H1 (cell line): Measurements from ENCODE around the gene SLC43A2. TPM values are rescaled to one million over a fixed set of nuclear protein-coding genes. Genes with fewer than 3 reads are reported as not detected.
A peak's percentile ranks its signal among the peaks of the same experiment; 100 is the strongest.

Source experiments
- CTCF ChIA-PET: fragments of 300-600 bp; sonication (Branson Sonifier 250); formaldehyde crosslinking; loops from one replicate; lab custom pipeline; 2021; ENCODE audit not compliant: partially characterized antibody; lab: Charles Lee
- POLR2A ChIA-PET: fragments of 300-600 bp; sonication (Branson Sonifier 250); formaldehyde crosslinking; loops from one replicate; lab custom pipeline; 2021; ENCODE audit warnings: inconsistent platforms; ENCODE audit not compliant: partially characterized antibody; lab: Charles Lee
- DNase-seq, 2 experiments: peaks; one replicate each; pipeline versions ENCODE4 v3.0.0 to v3.0.0-alpha.2; 2010 to 2022; ENCODE audit warnings: low spot score in 2 of 2, low read depth in 1 of 2, mixed read lengths in 1 of 2
- FAIRE-seq: peaks from 2 replicates; lab custom pipeline; 2011; peaks lifted over from hg19 to GRCh38; lab: Jason Lieb, UNC
- H2AFZ ChIP-seq: 2 replicates; pipeline ENCODE4 v1.8.1; 2012; ENCODE audit warnings: low read length, inconsistent platforms
- H2AK5ac ChIP-seq: 2 replicates; pipeline ENCODE4 v1.6.1; 2013; ENCODE audit warnings: low read depth, low read length
- H2BK120ac ChIP-seq: replicated peaks from 2 replicates; pipeline ENCODE3; 2013; ENCODE audit warnings: low read depth, low read length, inconsistent platforms
- H2BK12ac ChIP-seq: 2 replicates; pipeline ENCODE4 v1.6.1; 2013; ENCODE audit warnings: low read depth, low read length
- H2BK15ac ChIP-seq: 2 replicates; pipeline ENCODE4 v1.6.1; 2013; ENCODE audit warnings: low read length
- H2BK20ac ChIP-seq: 2 replicates; pipeline ENCODE4 v1.6.1; 2013; ENCODE audit warnings: low read length
- H2BK5ac ChIP-seq: 2 replicates; pipeline ENCODE4 v1.6.1; 2013; ENCODE audit warnings: low read depth, low read length
- H3K14ac ChIP-seq: 2 replicates; pipeline ENCODE4 v1.6.1; 2013; ENCODE audit warnings: inconsistent platforms; ENCODE audit not compliant: insufficient read length
- H3K18ac ChIP-seq: 2 replicates; pipeline ENCODE4 v1.6.1; 2013; ENCODE audit warnings: low read length; ENCODE audit errors: extremely low read depth
- H3K23ac ChIP-seq: 2 replicates; pipeline ENCODE4 v1.6.1; 2013; ENCODE audit warnings: inconsistent platforms; ENCODE audit not compliant: insufficient read length
- H3K23me2 ChIP-seq: 2 replicates; pipeline ENCODE4 v1.6.1; 2013; ENCODE audit warnings: low read depth, low read length
- H3K27ac ChIP-seq: 2 replicates; pipeline ENCODE4 v1.6.1; 2011; ENCODE audit warnings: low read depth, low read length, inconsistent platforms
- H3K27me3 ChIP-seq, 4 experiments: replicated peaks in 1 of 4; 1 replicate in 1 of 4; 2 replicates in 3 of 4; pipeline versions ENCODE4 v1.6.1 to v1.8.1; 2011 to 2013; ENCODE audit warnings: low read length in 3 of 4, mild to moderate bottlenecking in 3 of 4, inconsistent platforms in 2 of 4, mixed read lengths in 2 of 4, moderate library complexity in 1 of 4; ENCODE audit not compliant: control insufficient read depth in 3 of 4, insufficient read depth in 3 of 4; ENCODE audit errors: extremely low read depth in 1 of 4
- H3K36me3 ChIP-seq, 4 experiments: 2 replicates each; pipeline versions ENCODE4 v1.6.1 to v1.8.1; 2011 to 2013; ENCODE audit warnings: mild to moderate bottlenecking in 4 of 4, low read length in 3 of 4, moderate library complexity in 2 of 4, control low read depth in 1 of 4, inconsistent platforms in 1 of 4; ENCODE audit not compliant: insufficient read depth in 4 of 4, control insufficient read depth in 2 of 4
- H3K4ac ChIP-seq: replicated peaks from 2 replicates; pipeline ENCODE3; 2013; ENCODE audit warnings: low read length, low read depth, mixed read lengths, inconsistent platforms; ENCODE audit not compliant: insufficient read length
- H3K4me1 ChIP-seq, 4 experiments: replicated peaks in 1 of 4; 1 replicate in 1 of 4; 2 replicates in 3 of 4; pipeline versions ENCODE4 v1.6.1 to v1.8.1; 2011 to 2013; ENCODE audit warnings: low read length in 3 of 4, inconsistent platforms in 2 of 4, mixed read lengths in 1 of 4; ENCODE audit not compliant: insufficient read depth in 4 of 4, control insufficient read depth in 3 of 4
- H3K4me2 ChIP-seq, 2 experiments: 2 replicates each; pipeline versions ENCODE4 v1.6.1 to v1.8.1; 2011 to 2013; ENCODE audit warnings: low read depth in 2 of 2, low read length in 2 of 2, control low read depth in 1 of 2, inconsistent platforms in 1 of 2, mild to moderate bottlenecking in 1 of 2; ENCODE audit not compliant: insufficient read depth in 1 of 2
- H3K4me3 ChIP-seq, 4 experiments: fragments of 200-600, 300-600 bp in 1 of 4; sonication (generic), shearing (Covaris generic), sonication (Bioruptor Twin) in 1 of 4; 2 replicates each; pipeline versions ENCODE4 v1.5.1 to v1.8.1; 2011 to 2016; ENCODE audit warnings: low read length in 4 of 4, low read depth in 3 of 4, control low read depth in 2 of 4, inconsistent platforms in 2 of 4, mild to moderate bottlenecking in 2 of 4, mixed read lengths in 1 of 4, moderate library complexity in 1 of 4; ENCODE audit not compliant: insufficient read depth in 2 of 4; ENCODE audit errors: extremely low read depth in 1 of 4
- H3K56ac ChIP-seq: replicated peaks from 2 replicates; pipeline ENCODE3; 2013; ENCODE audit warnings: low read depth, mild to moderate bottlenecking, mixed read lengths, low read length, inconsistent platforms; ENCODE audit not compliant: insufficient read length
- H3K79me1 ChIP-seq: 2 replicates; pipeline ENCODE4 v1.6.1; 2013; ENCODE audit warnings: low read depth, low read length, control low read depth
- H3K79me2 ChIP-seq, 2 experiments: 2 replicates each; pipeline versions ENCODE4 v1.6.1 to v1.8.1; 2012 to 2013; ENCODE audit warnings: low read length in 2 of 2, mild to moderate bottlenecking in 2 of 2, inconsistent platforms in 1 of 2; ENCODE audit not compliant: insufficient read depth in 2 of 2, control insufficient read depth in 1 of 2
- H3K9ac ChIP-seq, 4 experiments: replicated peaks in 1 of 4; 1 replicate in 1 of 4; 2 replicates in 3 of 4; pipeline versions ENCODE4 v1.6.1 to v1.8.1; 2011 to 2013; ENCODE audit warnings: low read depth in 3 of 4, low read length in 3 of 4, control low read depth in 2 of 4, mild to moderate bottlenecking in 2 of 4, moderate library complexity in 2 of 4, inconsistent platforms in 1 of 4; ENCODE audit errors: extremely low read depth in 1 of 4
- H3K9me3 ChIP-seq, 2 experiments: 2 replicates each; pipeline versions ENCODE4 v1.6.1 to v1.8.1; 2012 to 2013; ENCODE audit warnings: mild to moderate bottlenecking in 2 of 2, moderate library complexity in 2 of 2, control low read depth in 1 of 2, inconsistent platforms in 1 of 2, low read depth in 1 of 2, low read length in 1 of 2, mixed read lengths in 1 of 2; ENCODE audit not compliant: insufficient read depth in 2 of 2
- H4K20me1 ChIP-seq, 2 experiments: replicated peaks in 1 of 2; 2 replicates each; pipeline versions ENCODE3 to v1.8.1; 2011 to 2013; ENCODE audit warnings: inconsistent platforms in 2 of 2, low read length in 2 of 2, mild to moderate bottlenecking in 1 of 2; ENCODE audit not compliant: insufficient read depth in 2 of 2, control insufficient read depth in 1 of 2
- H4K5ac ChIP-seq: 2 replicates; pipeline ENCODE4 v1.6.1; 2013; ENCODE audit warnings: low read length, low read depth, mixed read lengths, inconsistent platforms; ENCODE audit not compliant: insufficient read length
- H4K8ac ChIP-seq: 2 replicates; pipeline ENCODE4 v1.8.0; 2013; ENCODE audit warnings: mild to moderate bottlenecking, moderate library complexity, low read length, inconsistent platforms; ENCODE audit not compliant: insufficient read depth; ENCODE audit errors: extremely low read depth
- H4K91ac ChIP-seq: replicated peaks from 2 replicates; pipeline ENCODE3; 2013; ENCODE audit warnings: low read length, mixed read lengths, inconsistent platforms; ENCODE audit not compliant: insufficient read length
- BACH1 ChIP-seq: IDR thresholded peaks from 2 replicates; pipeline ENCODE4 v1.6.1; 2012; ENCODE audit warnings: low read length, improper control_type of control experiment
- SP4 ChIP-seq: IDR thresholded peaks from 2 replicates; pipeline ENCODE4 v1.6.1; 2012; ENCODE audit warnings: low read length, inconsistent platforms
- WGBS, 2 experiments: shearing (Covaris generic) in 1 of 2; methylation state at CpG; one replicate each; pipeline versions ENCODE4 v1.1.6 to v1.1.7; 2013 to 2015; ENCODE audit warnings: low lambda C conversion rate in 2 of 2, mixed read lengths in 2 of 2, inconsistent platforms in 1 of 2, low coverage in 1 of 2, missing lambda C conversion rate in 1 of 2; ENCODE audit not compliant: insufficient replicate concordance in 2 of 2, insufficient coverage in 1 of 2, insufficient read length in 1 of 2; ENCODE audit errors: extremely low coverage in 1 of 2, missing lambda C conversion rate in 1 of 2; 5-methylcytosine and 5-hydroxymethylcytosine counted together
- polyA plus RNA-seq, 7 experiments: library from polyadenylated mRNA; depleted of rRNA in 3 of 7; stranded (reverse) in 5 of 7; unstranded in 2 of 7; fragments of >200 nt in 5 of 7; fragments of 200-250 nt in 2 of 7; gene quantifications; 1 replicate in 5 of 7; 2 replicates in 1 of 7; 4 replicates in 1 of 7; pipeline versions ENCODE4 v1.2.1 to v1.2.3, GENCODE V29; 2011 to 2013; ENCODE audit warnings: missing spikeins in 2 of 7, mixed read lengths in 2 of 7
- total RNA-seq: library from RNA; stranded (reverse); fragmentation: NEBNext Ultra II Directional; extraction: Animal tissue kit (Norgen Biotek cat#: 25700); gene quantifications from 2 replicates; pipeline ENCODE4 v1.2.1, GENCODE V29; 2021
- TF ChIP-seq, protein P1 (sequence below): IDR thresholded peaks from 2 replicates; pipeline ENCODE4 v1.6.1; 2012; ENCODE audit warnings: inconsistent platforms

The SLC43A2 gene
- total and polyA plus RNA-seq, 2 of the 8 experiments (the other 6 are each of a cell fraction or from before 2014, with no cell fraction given): 6.6 to 10.5 TPM

DNA sequence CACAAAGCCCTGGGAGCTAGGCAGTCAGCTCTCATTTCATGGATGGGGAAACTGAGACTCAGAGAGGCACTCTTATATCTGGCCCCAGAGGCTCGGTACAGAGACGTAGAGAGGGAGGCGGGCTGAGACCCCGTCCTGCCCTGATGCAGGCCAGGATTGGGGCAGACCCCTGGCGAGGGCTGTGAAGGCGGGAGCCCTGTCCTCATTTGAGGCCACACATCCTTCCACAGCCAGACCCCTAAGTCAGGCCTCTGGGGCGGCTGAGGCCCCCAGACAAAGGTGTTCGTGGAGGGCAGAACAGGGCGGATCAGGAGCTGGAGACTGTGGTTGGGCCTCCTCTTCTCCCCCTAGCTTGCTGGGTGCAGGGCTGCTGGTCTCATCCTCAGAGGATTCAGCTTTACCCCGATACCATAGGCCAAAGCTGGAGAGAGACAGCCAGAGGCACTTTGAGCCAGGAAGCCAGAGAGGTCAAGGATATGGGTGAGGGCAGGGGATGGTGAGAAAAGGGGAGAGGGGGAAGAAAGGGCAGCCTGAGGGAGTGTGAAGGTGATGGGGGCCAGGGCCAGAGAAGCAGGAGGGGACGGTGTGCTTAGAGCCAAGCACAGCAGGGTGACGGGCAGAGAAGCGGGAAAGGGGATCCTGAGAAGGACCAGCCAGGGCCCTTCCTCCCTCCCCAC lies 17.7 kb upstream of the SLC43A2 start:
- no peaks in the 10 kb centered on the region for H3K79me2 ChIP-seq
- no peak overlapping the region for H3K56ac ChIP-seq
- H3K4me2 ChIP-seq: no peak overlapping the region
- H4K20me1 ChIP-seq: peaks cover 8 to 14% of the 10 kb centered on the region in 2 experiments
- peak overlapping the region; percentile 49 for H4K91ac ChIP-seq
- H2BK20ac ChIP-seq: peak overlapping the region; percentile 61; the same call in 1 of the 2 replicates
- H3K9me3 ChIP-seq: no peaks in the 10 kb centered on the region
- peak overlapping the region; percentile 75; the same call in 1 of the 2 replicates for H2BK12ac ChIP-seq
- H3K9ac ChIP-seq: no peak overlapping the region
- FAIRE-seq: no peak
- H3K27me3 ChIP-seq: peaks cover 0 to 19% (median 8%) of the 10 kb centered on the region in 4 experiments; a peak in 5 of 7 replicates
- no peak overlapping the region for H3K23ac ChIP-seq
- DNase-seq: no peak
- CTCF ChIA-PET: interaction anchor here (0.8 to 2.5 kb wide), 6 partner anchors 16 to 453 kb away, joined by 3 to 15 read pairs (median 4); no protein-coding TSS in a partner anchor
- H2AK5ac ChIP-seq: peak overlapping the region; percentile 90; the same call in 1 of the 2 replicates
- no peaks in the 10 kb centered on the region for H3K79me1 ChIP-seq
- no peak overlapping the region for H3K27ac ChIP-seq
- POLR2A ChIA-PET: interaction anchor here (1.3 to 1.9 kb wide), 5 partner anchors 9 to 71 kb away, joined by 3 to 8 read pairs (median 4); partner anchors contain the start of gene SLC43A2
- H2AFZ ChIP-seq: no peak overlapping the region
- whole genome bisulfite sequencing, 2 experiments: 82% methylated on average over 13 of the region's 13 CpGs; no CpG with 5 or more reads in 1 of the 2 experiments
- H3K14ac ChIP-seq: no peak overlapping the region
- no peak overlapping the region for H3K4me3 ChIP-seq
- H2BK120ac ChIP-seq: no peak overlapping the region
- H4K5ac ChIP-seq: no peak overlapping the region
- H4K8ac ChIP-seq: no peak overlapping the region; the same call in 1 of the 2 replicates
- H3K23me2 ChIP-seq: peaks cover 12% of the 10 kb centered on the region; the same call in 1 of the 2 replicates
- TF ChIP-seq BACH1: no peak
- TF ChIP-seq, protein P1, sequence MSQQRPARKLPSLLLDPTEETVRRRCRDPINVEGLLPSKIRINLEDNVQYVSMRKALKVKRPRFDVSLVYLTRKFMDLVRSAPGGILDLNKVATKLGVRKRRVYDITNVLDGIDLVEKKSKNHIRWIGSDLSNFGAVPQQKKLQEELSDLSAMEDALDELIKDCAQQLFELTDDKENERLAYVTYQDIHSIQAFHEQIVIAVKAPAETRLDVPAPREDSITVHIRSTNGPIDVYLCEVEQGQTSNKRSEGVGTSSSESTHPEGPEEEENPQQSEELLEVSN: peak; percentile 36; the same call in 1 of the 2 replicates
- no peak for TF ChIP-seq SP4
- peaks cover 0 to 39% (median 25%) of the 10 kb centered on the region in 4 experiments; a peak in 6 of 7 replicates for H3K4me1 ChIP-seq
- peak overlapping the region; percentile 60; the same call in 1 of the 2 replicates for H2BK5ac ChIP-seq
- peak overlapping the region; percentile 19; the same call in 1 of the 2 replicates for H3K18ac ChIP-seq
- no peak overlapping the region for H3K4ac ChIP-seq
- peaks cover 6 to 10% (median 8%) of the 10 kb centered on the region in 4 experiments; a peak in 6 of 8 replicates for H3K36me3 ChIP-seq
- peak overlapping the region; percentile 81; the same call in 1 of the 2 replicates for H2BK15ac ChIP-seq
